HCEC 1CT (cell line): Measurements from ENCODE around the gene FHOD3.

ENCODE experiments used
- DNase-seq: peaks from one replicate; pipeline ENCODE4 v3.0.0-alpha.2; 2017

The FHOD3 gene

GRCh38 chr18:36387310-36387709, 89.8 kb downstream of the FHOD3 start:
- DNase-seq: no peak

- no peak for DNase-seq
Observed at GRCh38 chr18:36388310-36388709, 90.8 kb downstream of the FHOD3 start.

- DNase-seq: no peak
Observed at GRCh38 chr18:36389027-36389426, 91.5 kb downstream of the FHOD3 start.

- DNase-seq: no peak
Observed at GRCh38 chr18:36389811-36390581, 92.5 kb downstream of the FHOD3 start.

GRCh38 chr18:36391426-36392145, 94.1 kb downstream of the FHOD3 start:
- no peak for DNase-seq

- no peak for DNase-seq
Observed at GRCh38 chr18:36392164-36392978, 94.9 kb downstream of the FHOD3 start.

- no peak for DNase-seq
Observed at GRCh38 chr18:36392979-36393287, 95.4 kb downstream of the FHOD3 start.

GRCh38 chr18:36394486-36394885, 97.0 kb downstream of the FHOD3 start:
- no peak for DNase-seq

- no peak for DNase-seq
Observed at GRCh38 chr18:36396190-36396589, 98.7 kb downstream of the FHOD3 start.

GRCh38 chr18:36397033-36397432, 99.5 kb downstream of the FHOD3 start:
- no peak for DNase-seq

- no peak for DNase-seq
Observed at GRCh38 chr18:36398419-36398818, 100.9 kb downstream of the FHOD3 start.

GRCh38 chr18:36399055-36399454, 101.5 kb downstream of the FHOD3 start:
- no peak for DNase-seq

GRCh38 chr18:36401462-36401861, 103.9 kb downstream of the FHOD3 start:
- DNase-seq: no peak

- peak; percentile 18 for DNase-seq
Observed at GRCh38 chr18:36402765-36403396, 105.4 kb downstream of the FHOD3 start.

GRCh38 chr18:36403896-36404820, 106.6 kb downstream of the FHOD3 start:
- DNase-seq: no peak

- DNase-seq: no peak
Observed at GRCh38 chr18:36405611-36406010, 108.1 kb downstream of the FHOD3 start.

- no peak for DNase-seq
Observed at GRCh38 chr18:36406805-36407204, 109.3 kb downstream of the FHOD3 start.

- DNase-seq: no peak
Observed at GRCh38 chr18:36408606-36409005, 111.1 kb downstream of the FHOD3 start.

- DNase-seq: no peak
Observed at GRCh38 chr18:36409779-36410178, 112.3 kb downstream of the FHOD3 start.

GRCh38 chr18:36410346-36410745, 112.8 kb downstream of the FHOD3 start:
- DNase-seq: no peak

GRCh38 chr18:36411745-36412168, 114.2 kb downstream of the FHOD3 start:
- peak; percentile 35 for DNase-seq

GRCh38 chr18:36412778-36413177, 115.3 kb downstream of the FHOD3 start:
- peak; percentile 15 for DNase-seq
